Suprapubic skin (tissue), 4 donors: ENCODE measurements around the gene USP32. TPM values are rescaled to one million over a fixed set of nuclear protein-coding genes. Genes with fewer than 3 reads are reported as not detected.

Source experiments
- DNase-seq, 2 donors: peaks; one replicate each; pipeline ENCODE4 v3.0.0-alpha.2; 2019; ENCODE audit warnings: low spot score in 2 of 2
- H3K27ac ChIP-seq: fragments of 200-600 bp; sonication (generic); one replicate; pipeline ENCODE4 v1.5.1; 2019
- H3K27me3 ChIP-seq: fragments of 200-600 bp; sonication (generic); one replicate; pipeline ENCODE4 v1.5.1; 2019
- H3K36me3 ChIP-seq: fragments of 200-600 bp; sonication (generic); one replicate; pipeline ENCODE4 v1.5.1; 2019
- H3K4me1 ChIP-seq: fragments of 200-600 bp; sonication (generic); one replicate; pipeline ENCODE4 v1.5.1; 2019
- H3K4me3 ChIP-seq: fragments of 200-600 bp; sonication (generic); one replicate; pipeline ENCODE4 v1.5.1; 2019; ENCODE audit warnings: mild to moderate bottlenecking
- H3K9me3 ChIP-seq: fragments of 200-600 bp; sonication (generic); one replicate; pipeline ENCODE4 v1.5.1; 2019
- EP300 ChIP-seq: sonication (generic); formaldehyde crosslinking; IDR thresholded peaks from one replicate; pipeline ENCODE4 v1.6.1; 2017; ENCODE audit warnings: antibody characterized with exemption
- POLR2A ChIP-seq, 2 donors: fragments of 450-650 bp; IDR thresholded peaks; one replicate each; pipeline ENCODE4 v1.6.1; 2017; ENCODE audit warnings: antibody characterized with exemption in 2 of 2, mild to moderate bottlenecking in 2 of 2, moderate library complexity in 2 of 2
- POLR2AphosphoS5 ChIP-seq, 3 donors: sonication (generic); formaldehyde crosslinking; IDR thresholded peaks; one replicate each; pipeline ENCODE4 v1.6.1; 2017; ENCODE audit warnings: antibody characterized with exemption in 3 of 3
- WGBS: methylation state at CpG from one replicate; pipeline ENCODE4 v1.1.5; 2018; 5-methylcytosine and 5-hydroxymethylcytosine counted together
- total RNA-seq, 4 donors: library from RNA; depleted of rRNA; stranded (reverse); fragments of >200 nt; gene quantifications; one replicate each; pipeline ENCODE4 v1.1.0, GENCODE V29; 2016
- TF ChIP-seq, protein P1 (sequence below), 2 donors: fragments of 200-600 bp in 1 of 2; fragments of 450-650 bp in 1 of 2; sonication (generic) in 1 of 2; IDR thresholded peaks; one replicate each; pipeline ENCODE4 v1.5.1; 2016 to 2019; ENCODE audit warnings: antibody characterized with exemption in 2 of 2, mild to moderate bottlenecking in 1 of 2, moderate library complexity in 1 of 2

USP32 gene
- total RNA-seq, 4 donors from 2014 or later: 58.3 to 74.5 (median 62.0) TPM

DNA sequence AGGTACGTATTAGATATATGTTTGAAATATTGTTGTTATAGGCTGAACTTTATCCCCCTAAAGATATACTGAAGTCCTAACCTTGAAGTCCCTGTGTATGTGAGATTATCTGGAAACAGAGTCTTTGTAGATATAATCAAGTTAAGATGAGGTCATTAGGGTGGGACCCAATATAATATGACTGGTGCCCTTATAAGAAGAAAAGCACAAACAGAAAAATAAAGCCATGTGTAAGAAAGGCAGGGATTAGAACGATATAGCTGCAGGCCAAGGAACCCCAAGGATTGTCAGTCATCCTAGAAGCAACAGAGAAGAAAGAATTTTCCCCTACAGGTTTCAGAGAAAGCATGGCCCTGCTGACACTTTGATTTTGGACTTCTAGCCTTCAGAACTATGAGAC lies 95.8 kb downstream of the USP32 start:
- TF ChIP-seq POLR2AphosphoS5 (IDR thresholded peaks at IDR 0.05) (no peak), POLR2A (IDR thresholded peaks at IDR 0.05) (no peak), EP300 (no peak)
- TF ChIP-seq, protein P1, sequence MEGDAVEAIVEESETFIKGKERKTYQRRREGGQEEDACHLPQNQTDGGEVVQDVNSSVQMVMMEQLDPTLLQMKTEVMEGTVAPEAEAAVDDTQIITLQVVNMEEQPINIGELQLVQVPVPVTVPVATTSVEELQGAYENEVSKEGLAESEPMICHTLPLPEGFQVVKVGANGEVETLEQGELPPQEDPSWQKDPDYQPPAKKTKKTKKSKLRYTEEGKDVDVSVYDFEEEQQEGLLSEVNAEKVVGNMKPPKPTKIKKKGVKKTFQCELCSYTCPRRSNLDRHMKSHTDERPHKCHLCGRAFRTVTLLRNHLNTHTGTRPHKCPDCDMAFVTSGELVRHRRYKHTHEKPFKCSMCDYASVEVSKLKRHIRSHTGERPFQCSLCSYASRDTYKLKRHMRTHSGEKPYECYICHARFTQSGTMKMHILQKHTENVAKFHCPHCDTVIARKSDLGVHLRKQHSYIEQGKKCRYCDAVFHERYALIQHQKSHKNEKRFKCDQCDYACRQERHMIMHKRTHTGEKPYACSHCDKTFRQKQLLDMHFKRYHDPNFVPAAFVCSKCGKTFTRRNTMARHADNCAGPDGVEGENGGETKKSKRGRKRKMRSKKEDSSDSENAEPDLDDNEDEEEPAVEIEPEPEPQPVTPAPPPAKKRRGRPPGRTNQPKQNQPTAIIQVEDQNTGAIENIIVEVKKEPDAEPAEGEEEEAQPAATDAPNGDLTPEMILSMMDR (IDR thresholded peaks at IDR 0.05): no peak
- WGBS: 93% methylated on average over 2 of the region's 2 CpGs

DNA sequence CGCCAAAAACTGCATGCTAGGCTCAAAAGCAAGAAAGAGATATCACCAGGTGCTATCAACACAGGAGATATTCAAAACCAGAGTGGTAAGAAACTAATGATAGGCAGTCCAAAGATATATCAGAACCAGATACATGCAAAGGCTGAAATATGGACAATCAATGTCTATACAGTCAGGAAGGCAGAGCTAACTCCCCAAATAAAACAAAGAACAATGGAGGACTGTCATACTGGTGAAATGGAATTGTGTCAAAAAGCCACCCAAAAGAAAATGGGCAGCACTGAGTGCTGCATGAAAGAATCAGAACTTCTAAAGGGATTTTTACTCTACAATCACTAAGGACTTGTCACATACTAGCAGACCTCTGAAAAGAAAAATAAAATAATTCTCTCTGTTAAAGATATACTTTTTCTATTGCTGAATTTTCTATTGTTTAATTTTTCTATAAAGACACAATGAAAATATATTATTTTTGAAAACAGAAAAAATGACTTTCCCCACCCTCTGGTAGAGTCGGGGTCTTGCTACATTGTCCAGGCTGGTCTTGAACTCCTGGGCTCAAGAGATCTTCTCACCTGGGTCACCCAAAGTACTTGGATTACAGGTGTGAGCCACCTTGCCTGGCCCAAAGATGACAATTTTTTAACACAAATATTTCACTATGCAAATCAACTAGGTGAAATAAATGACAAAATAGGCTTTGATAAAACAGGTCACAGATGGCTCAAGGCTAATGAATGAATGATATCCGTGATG lies 98.2 kb downstream of the USP32 start:
- Histone ChIP-seq H3K27me3 (no peaks in the 10 kb centered on the region), H3K4me3 (no peak overlapping the region), H3K27ac (no peak overlapping the region), H3K9me3 (no peaks in the 10 kb centered on the region), H3K36me3 (peaks cover 5% of the 10 kb centered on the region), H3K4me1 (no peaks in the 10 kb centered on the region)
- DNase-seq: no peak
- 96% methylated on average over 3 of the region's 3 CpGs for WGBS
- TF ChIP-seq POLR2AphosphoS5 (IDR thresholded peaks at IDR 0.05) (no peak), POLR2A (IDR thresholded peaks at IDR 0.05) (no peak), EP300 (no peak)
- TF ChIP-seq, protein P1 (IDR thresholded peaks at IDR 0.05): no peak

More for the DNA sequence above, 95.8 kb downstream of the USP32 start:
- Histone ChIP-seq H3K4me1 (no peaks in the 10 kb centered on the region), H3K36me3 (no peaks in the 10 kb centered on the region), H3K4me3 (no peak overlapping the region), H3K9me3 (no peaks in the 10 kb centered on the region), H3K27ac (no peak overlapping the region), H3K27me3 (no peaks in the 10 kb centered on the region)
- DNase-seq: no peak

DNA sequence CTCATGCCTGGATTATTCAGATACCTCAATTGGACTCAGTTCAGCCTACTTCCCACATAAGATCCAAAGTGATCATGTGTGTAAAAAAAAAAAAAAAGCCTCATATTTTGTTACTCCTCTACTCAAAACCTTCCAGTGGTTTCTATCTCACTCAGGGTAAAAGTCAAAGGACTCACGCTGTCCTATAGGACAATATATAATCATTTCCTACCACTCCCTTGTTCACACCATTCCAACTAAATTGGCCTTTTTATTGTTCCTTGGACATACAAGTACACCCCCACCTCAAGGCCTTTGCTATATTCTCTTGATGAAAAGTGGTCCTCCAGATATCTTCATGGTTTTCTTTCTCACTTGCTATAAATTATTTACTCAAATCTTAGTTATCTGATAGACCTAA lies 99.2 kb downstream of the USP32 start:
- Histone ChIP-seq H3K27ac (no peak overlapping the region), H3K27me3 (no peaks in the 10 kb centered on the region), H3K4me3 (no peak overlapping the region), H3K4me1 (no peaks in the 10 kb centered on the region), H3K9me3 (no peaks in the 10 kb centered on the region), H3K36me3 (peaks cover 6% of the 10 kb centered on the region)
- no peak for DNase-seq
- TF ChIP-seq POLR2A (IDR thresholded peaks at IDR 0.05) (no peak), EP300 (no peak), POLR2AphosphoS5 (IDR thresholded peaks at IDR 0.05) (no peak)
- TF ChIP-seq, protein P1 (IDR thresholded peaks at IDR 0.05): no peak
- WGBS: 100% methylated on average over 1 of the region's 1 CpG

DNA sequence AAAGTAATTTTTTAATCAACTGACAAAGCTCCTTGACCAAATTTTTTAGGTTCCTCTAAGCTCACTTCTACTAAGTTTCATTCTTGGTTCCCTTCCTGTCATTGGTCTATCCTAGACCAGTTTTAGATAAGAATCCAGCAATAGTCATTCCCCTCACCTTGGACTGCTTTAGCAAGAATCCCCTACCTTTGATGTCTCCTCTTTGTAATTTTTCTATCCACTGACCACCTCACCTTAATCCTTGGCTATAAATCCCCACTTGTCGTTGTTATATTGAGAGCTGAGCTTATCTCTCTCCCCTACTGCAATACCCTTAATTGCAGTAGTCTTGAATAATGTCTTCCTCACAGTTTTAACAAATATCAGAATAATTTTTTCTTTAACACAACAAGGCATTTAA lies 107.2 kb downstream of the USP32 start:
- Histone ChIP-seq H3K27ac (no peak overlapping the region), H3K9me3 (no peaks in the 10 kb centered on the region)

DNA sequence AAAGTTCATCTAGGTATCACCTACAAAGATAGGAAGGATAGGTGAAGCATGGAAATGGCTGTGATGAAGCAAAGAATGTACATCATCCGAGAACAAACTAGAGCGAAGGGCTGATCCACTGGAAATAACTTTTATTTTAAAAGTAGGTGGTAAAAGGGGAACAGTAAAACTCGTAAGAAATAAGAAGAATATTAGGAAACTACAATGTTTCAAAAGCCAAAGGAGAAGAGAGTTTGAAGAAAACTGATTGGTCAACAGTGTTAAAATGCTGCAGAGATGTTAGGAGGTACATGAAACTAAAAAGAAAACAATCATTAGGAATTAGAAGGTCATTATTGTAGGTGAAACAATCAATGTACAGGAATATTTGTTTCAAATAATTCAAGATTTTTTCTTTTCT lies 108.1 kb downstream of the USP32 start:
- DNase-seq: no peak
- H3K36me3 ChIP-seq: peaks cover 20% of the 10 kb centered on the region
- no peaks in the 10 kb centered on the region for H3K27me3 ChIP-seq
- no peaks in the 10 kb centered on the region for H3K4me1 ChIP-seq
- no peak overlapping the region for H3K4me3 ChIP-seq
- no peaks in the 10 kb centered on the region for H3K9me3 ChIP-seq
- H3K27ac ChIP-seq: no peak overlapping the region
- TF ChIP-seq EP300 (no peak), POLR2A (IDR thresholded peaks at IDR 0.05) (no peak), POLR2AphosphoS5 (IDR thresholded peaks at IDR 0.05) (no peak)
- TF ChIP-seq, protein P1 (IDR thresholded peaks at IDR 0.05): no peak
- 92% methylated on average over 3 of the region's 3 CpGs for WGBS

More for the DNA sequence above, 107.2 kb downstream of the USP32 start:
- no peaks in the 10 kb centered on the region for H3K27me3 ChIP-seq
- H3K4me1 ChIP-seq: no peaks in the 10 kb centered on the region
- no peak overlapping the region for H3K4me3 ChIP-seq
- H3K36me3 ChIP-seq: peaks cover 25% of the 10 kb centered on the region
- no peak for DNase-seq
- no peak for TF ChIP-seq POLR2AphosphoS5 (IDR thresholded peaks at IDR 0.05)
- TF ChIP-seq POLR2A (IDR thresholded peaks at IDR 0.05): no peak
- TF ChIP-seq, protein P1 (IDR thresholded peaks at IDR 0.05): no peak
- no peak for TF ChIP-seq EP300
- WGBS: 72% methylated on average over 1 of the region's 1 CpG
